Neutrophil (primary cell): ENCODE measurements around the gene HRAS.

Source experiments
- H3K27ac ChIP-seq: fragments of 200-600 bp; sonication (generic); 2 replicates; pipeline ENCODE4 v1.5.1; 2016; ENCODE audit warnings: mild to moderate bottlenecking, moderate library complexity
- H3K27me3 ChIP-seq: fragments of 200-600 bp; sonication (generic); 2 replicates; pipeline ENCODE4 v1.6.0; 2016; ENCODE audit warnings: mild to moderate bottlenecking
- H3K36me3 ChIP-seq: fragments of 200-600 bp; sonication (generic); 2 replicates; pipeline ENCODE4 v1.5.1; 2017
- H3K4me1 ChIP-seq, 2 experiments: fragments of 200-600 bp in 1 of 2; sonication (generic) in 1 of 2; 1 replicate in 1 of 2; 2 replicates in 1 of 2; pipeline versions ENCODE4 v1.5.1 to v1.6.1; 2013 to 2016; ENCODE audit warnings: low read depth in 1 of 2, low read length in 1 of 2, mild to moderate bottlenecking in 1 of 2, moderate library complexity in 1 of 2; ENCODE audit not compliant: control insufficient read depth in 1 of 2, insufficient read depth in 1 of 2
- H3K4me3 ChIP-seq, 2 experiments: fragments of 200-600 bp in 1 of 2; sonication (generic) in 1 of 2; 1 replicate in 1 of 2; 2 replicates in 1 of 2; pipeline ENCODE4 v1.5.1; 2013 to 2016; ENCODE audit warnings: low read depth in 1 of 2, low read length in 1 of 2, mild to moderate bottlenecking in 1 of 2, moderate library complexity in 1 of 2
- H3K9me3 ChIP-seq: fragments of 200-600 bp; sonication (generic); 2 replicates; pipeline ENCODE4 v1.5.1; 2016
- TF ChIP-seq, protein P1 (sequence below): fragments of 200-600 bp; sonication (generic); IDR thresholded peaks from 2 replicates; pipeline ENCODE4 v1.5.1; 2016; ENCODE audit warnings: antibody characterized with exemption

The HRAS gene

DNA sequence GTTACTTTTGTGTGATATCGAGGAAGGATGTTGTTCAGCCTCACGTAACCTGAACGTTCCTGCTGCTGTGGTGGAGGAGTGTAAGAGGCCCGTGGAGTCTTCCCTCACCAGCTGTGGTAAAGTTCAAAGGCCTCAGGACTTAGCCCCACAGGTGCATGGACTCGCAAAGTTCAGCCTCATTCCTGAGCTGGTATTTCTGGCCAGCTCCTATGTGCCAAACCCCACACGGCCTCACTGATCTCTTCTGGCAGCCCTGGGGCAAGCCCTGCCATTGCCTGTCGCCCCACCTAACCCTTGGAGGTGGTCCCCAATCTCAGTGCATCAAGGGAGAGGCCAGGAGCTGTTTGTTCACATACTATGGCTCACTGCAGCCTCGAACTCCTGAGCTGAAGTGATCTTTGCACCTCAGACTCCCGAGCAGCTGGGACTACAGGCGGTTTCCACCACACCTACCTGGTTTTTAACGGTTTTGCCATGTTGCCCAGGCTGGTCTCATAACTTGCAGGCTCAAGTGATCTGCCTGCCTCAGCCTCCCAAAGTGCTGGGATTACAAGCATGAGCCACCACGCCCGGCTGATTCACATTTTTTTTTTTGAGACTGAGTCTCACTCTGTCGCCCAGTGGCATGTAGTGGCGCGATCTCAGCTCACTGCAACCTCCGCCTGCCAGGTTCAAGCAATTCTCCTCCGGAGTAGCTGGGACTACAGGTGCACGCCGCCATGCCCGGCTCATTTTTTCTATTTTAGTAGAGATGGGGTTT is 43.1 kb upstream of the HRAS start:
- no peaks in the 10 kb centered on the region for H3K9me3 ChIP-seq
- H3K4me1 ChIP-seq = peaks cover 25 to 31% of the 10 kb centered on the region in 2 experiments
- no peak overlapping the region for H3K27ac ChIP-seq
- TF ChIP-seq, protein P1, sequence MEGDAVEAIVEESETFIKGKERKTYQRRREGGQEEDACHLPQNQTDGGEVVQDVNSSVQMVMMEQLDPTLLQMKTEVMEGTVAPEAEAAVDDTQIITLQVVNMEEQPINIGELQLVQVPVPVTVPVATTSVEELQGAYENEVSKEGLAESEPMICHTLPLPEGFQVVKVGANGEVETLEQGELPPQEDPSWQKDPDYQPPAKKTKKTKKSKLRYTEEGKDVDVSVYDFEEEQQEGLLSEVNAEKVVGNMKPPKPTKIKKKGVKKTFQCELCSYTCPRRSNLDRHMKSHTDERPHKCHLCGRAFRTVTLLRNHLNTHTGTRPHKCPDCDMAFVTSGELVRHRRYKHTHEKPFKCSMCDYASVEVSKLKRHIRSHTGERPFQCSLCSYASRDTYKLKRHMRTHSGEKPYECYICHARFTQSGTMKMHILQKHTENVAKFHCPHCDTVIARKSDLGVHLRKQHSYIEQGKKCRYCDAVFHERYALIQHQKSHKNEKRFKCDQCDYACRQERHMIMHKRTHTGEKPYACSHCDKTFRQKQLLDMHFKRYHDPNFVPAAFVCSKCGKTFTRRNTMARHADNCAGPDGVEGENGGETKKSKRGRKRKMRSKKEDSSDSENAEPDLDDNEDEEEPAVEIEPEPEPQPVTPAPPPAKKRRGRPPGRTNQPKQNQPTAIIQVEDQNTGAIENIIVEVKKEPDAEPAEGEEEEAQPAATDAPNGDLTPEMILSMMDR = no peak
- H3K4me3 ChIP-seq = no peak overlapping the region
- peaks cover 22% of the 10 kb centered on the region for H3K27me3 ChIP-seq
- H3K36me3 ChIP-seq = peaks cover 18% of the 10 kb centered on the region

DNA sequence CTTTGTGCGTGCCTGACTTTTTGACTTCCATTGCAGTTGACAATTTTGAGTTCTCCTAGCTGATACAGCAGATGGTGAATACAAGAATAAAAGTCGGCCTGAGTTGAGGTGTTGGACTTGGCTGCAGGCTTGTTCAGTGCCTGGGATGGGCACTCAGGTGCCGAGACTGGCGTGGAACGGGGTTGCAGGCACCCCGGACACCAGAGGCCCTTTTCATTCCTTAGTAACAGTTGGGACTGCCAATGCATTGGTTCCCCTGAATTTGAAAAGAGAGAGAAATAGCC is 42.2 kb upstream of the HRAS start:
- H3K27me3 ChIP-seq = peaks cover 31% of the 10 kb centered on the region
- no peak overlapping the region for H3K27ac ChIP-seq
- H3K4me1 ChIP-seq = peaks cover 25 to 31% of the 10 kb centered on the region in 2 experiments
- TF ChIP-seq, protein P1 = no peak
- H3K36me3 ChIP-seq = peaks cover 10% of the 10 kb centered on the region
- H3K9me3 ChIP-seq = no peaks in the 10 kb centered on the region
- peak overlapping the region; percentile 64 to 91 for H3K4me3 ChIP-seq

DNA sequence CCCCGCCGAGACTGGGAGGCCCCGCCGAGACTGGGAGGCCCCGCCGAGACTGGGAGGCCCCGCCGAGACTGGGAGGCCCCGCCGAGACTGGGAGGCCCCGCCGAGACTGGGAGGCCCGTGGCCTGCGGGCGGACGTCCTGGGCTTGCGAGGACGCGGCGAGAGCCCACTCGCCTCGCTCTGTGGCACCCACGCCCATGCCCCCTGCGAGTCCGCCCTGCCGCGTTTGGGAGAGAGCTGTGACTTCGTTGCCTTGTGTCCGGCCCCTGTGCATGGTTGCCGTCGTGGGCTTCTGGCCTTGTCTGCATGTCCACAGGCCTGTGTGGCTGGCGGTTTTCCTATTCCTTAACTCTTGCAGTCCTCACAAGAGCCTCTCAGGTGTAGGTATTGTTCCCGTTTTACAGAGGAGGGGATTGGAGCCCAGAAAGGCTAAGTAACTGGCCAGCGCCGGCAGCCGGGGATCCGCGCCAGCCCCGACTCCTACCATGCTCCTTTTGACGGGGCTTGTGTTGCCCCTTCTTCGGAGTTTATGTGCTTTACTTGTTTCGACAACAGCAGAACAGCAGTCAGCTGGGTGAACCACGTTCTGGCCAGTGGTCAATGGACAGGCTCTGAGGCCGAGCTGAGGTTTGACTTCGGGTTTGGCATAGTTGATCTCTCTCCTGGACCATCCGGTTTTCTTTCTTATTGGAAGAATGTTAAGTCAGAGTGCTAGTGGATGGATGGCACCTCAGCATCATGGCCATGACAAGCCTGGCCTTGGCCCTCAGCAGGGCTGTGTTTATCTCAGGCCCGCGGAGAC is 41.6 kb upstream of the HRAS start:
- H3K4me1 ChIP-seq = peaks cover 25 to 31% of the 10 kb centered on the region in 2 experiments
- no peaks in the 10 kb centered on the region for H3K9me3 ChIP-seq
- peaks cover 37% of the 10 kb centered on the region for H3K27me3 ChIP-seq
- H3K4me3 ChIP-seq = peak overlapping the region; percentile 64 to 91
- TF ChIP-seq, protein P1 = no peak
- peak overlapping the region; percentile 95 for H3K27ac ChIP-seq
- H3K36me3 ChIP-seq = peaks cover 6% of the 10 kb centered on the region

DNA sequence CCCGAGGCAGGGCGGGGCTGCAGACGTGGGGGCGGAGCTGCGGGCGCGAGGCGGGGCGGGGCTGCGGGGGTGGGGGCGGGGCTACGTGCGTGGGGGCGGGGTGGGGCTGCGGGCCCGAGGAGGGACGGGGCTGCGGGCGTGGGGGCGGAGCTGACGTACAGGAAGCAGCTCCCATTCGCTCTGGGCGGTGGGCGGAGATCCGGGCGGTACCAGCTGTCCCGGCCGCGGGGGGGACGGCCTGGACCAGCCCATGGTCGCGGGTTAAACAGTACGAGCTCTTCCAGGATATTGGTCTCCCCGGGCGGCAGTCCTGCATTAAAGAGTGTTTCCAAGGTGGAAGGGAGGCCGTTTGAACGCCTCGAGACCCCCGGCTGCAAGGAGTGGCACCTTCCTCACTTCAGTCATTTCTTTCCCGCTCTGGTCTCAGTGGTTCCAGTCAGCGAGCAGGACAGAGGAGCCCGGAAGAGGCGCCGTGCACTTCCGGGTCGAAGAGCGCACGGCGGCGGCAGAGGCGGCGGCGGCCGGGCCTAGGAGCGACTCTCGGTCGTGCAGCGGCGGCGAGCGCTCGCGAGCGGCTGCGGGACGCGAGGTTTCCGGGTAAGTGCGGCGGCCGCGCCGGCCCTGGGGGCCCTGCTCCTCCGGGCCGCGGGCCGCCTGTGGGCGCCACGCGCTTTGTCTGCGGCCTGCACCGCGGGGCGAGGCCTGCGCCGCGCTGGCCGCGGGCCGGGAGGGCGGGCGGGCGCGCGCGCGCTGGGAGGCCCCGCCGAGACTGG is 40.8 kb upstream of the HRAS start, which contains the start of gene PHRF1:
PHRF1 (plus strand) TSS at position 475 of the 773 bp plus-strand sequence. CDS start 5,043 bp downstream, outside the sequence.
- no peaks in the 10 kb centered on the region for H3K36me3 ChIP-seq
- peaks cover 45% of the 10 kb centered on the region for H3K27me3 ChIP-seq
- H3K27ac ChIP-seq = peak within 1 kb of the TSS; percentile 95
- H3K4me3 ChIP-seq = peak within 1 kb of the TSS; percentile 91 to 93
- TF ChIP-seq, protein P1 = peak; percentile 21
- no peaks in the 10 kb centered on the region for H3K9me3 ChIP-seq
- H3K4me1 ChIP-seq = peaks cover 25 to 31% of the 10 kb centered on the region in 2 experiments

DNA sequence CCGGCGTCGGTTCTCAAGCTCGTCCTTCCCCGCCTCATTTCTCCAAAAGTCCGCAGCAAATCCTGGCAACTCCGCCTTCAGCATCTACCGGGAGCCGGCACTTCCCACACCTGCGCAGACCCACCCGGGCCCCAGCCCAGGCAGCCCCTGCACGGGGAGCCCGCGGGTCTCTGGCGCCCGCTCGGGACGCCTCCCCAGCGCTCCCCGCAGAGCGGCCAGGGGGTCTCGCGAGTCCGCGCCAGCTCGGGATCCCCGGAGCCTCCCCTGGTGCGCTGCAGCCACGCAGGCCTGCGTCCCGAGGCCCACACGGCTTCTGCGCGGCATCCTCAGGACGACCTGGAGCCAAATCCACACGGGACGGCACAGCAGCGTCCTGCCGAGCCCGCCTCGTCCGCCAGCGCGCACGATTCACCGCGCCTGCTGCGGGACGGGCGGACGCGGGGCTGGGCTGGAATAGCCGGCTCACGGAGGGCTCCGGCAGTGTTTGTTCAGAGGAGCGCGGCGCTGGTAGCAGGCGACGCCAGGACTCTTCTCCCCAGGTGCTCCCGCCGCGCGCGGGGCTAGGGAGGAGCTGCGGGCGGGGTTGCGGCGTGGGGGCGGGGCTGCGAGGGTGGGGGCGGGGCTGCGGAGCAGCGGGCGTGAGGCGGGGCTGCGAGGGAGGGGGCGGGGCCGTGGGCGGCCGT is 40.1 kb upstream of the HRAS start:
- no peaks in the 10 kb centered on the region for H3K36me3 ChIP-seq
- peak overlapping the region; percentile 62 to 93 for H3K4me3 ChIP-seq
- TF ChIP-seq, protein P1 = no peak
- peak overlapping the region; percentile 67 for H3K27ac ChIP-seq
- peaks cover 25 to 31% of the 10 kb centered on the region in 2 experiments for H3K4me1 ChIP-seq
- H3K9me3 ChIP-seq = no peaks in the 10 kb centered on the region
- peaks cover 52% of the 10 kb centered on the region for H3K27me3 ChIP-seq
